A549 treated with AZD9567 at 1 μM for 4 hours (cell line): Measurements from ENCODE around the gene LKAAEAR1. TPM values are rescaled to one million over a fixed set of nuclear protein-coding genes. Genes with fewer than 3 reads are reported as not detected.

Source experiments
- total RNA-seq: library from RNA; stranded (reverse); fragments of 200-300 nt; extraction: Qiagen RNA extraction; gene quantifications from 5 replicates; pipeline ENCODE4 v1.2.3, GENCODE V29; 2022; ENCODE audit not compliant: insufficient read depth

Gene LKAAEAR1
- total RNA-seq = 0.71 to 3.2 TPM (median 1.6 TPM) in 5 replicates

GRCh38 chr20:64083804-64084684 is at the start of gene LKAAEAR1:
TSS of gene LKAAEAR1 (minus strand) at chr20:64084398. CDS start at chr20:64084219, 179 bp downstream.

DNA sequence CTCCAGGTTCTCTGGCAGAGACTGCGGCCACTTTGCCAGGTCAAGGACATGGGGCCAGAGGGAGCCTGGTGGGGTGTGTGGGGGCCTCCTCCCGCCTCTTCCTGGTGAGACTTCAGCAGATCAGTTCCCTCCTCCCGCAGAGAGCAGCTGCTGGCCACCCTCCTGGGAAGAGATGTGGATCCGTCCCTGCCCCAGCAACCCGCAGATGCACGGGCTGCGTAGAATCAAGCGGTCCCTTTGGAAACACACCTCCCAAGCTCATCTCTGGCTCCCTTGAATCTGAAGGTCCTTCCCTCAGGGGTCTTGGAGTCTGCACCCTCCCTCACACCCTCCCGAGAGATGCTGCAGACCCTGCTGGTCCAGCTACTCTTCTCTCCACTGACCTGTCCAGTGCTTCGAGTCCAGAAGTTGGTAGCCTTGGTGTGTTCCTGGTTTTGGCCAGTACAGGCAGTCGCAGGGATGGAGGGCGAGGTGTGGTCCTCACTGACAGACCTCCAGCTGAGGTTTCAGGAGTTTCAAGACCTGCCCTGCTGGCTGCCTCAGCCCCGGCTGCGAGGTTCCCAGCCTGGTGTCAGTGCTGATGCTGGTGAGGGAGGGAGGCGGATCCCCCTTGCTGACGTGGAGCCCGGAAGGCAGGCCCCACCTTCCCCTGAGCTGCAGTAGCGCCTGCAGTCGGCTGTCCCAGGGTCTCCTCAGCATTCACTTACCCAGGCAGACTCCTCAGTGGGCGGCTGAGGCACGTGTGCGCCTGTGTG is 23.0 kb upstream of the LKAAEAR1 start, which contains the start of gene NPBWR2:
TSS of gene NPBWR2 (minus strand) at position 585 of the 755 bp plus-strand sequence. CDS start 734 bp downstream, outside the sequence.

DNA sequence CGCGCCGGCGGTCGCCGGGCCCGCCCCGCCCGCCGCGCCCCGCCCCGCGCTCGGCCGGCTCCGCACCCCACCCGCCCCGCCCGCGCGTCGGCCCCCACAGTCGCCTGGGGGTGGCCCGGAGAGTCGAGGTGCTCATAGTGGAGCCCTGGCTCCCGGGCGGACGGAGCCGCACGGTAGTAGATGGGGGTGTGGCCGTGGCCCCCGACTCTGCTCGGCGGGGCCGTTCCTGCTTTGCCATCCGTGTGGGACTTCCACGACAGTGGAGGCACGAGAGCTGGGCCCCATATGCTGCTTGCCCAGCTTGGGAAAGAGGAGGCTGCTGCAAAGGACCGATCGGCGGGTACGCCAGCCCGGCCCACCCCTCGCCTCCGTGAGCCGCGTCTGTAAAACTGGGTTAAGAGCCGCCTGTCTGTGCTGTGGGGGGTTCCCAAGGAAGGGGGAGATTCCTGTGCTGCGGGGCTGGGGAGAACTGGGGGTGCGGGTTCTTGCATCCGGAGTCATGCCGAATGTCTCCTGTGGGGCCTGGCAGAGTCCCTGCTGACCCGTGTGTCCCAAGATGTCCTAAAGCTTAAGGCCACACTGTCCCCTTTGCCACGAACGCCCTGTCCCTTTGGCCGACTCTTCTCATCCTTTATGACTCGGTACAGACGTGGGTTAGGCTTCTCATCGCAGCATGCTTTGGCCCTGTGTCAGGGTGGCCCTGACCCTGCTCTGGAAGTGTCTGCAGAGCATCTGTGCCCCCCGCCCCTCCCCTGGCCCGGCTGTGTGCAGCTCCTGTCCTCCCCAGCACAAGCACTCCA is 4.0 kb downstream of the LKAAEAR1 start, which contains the start of gene OPRL1:
TSS of gene OPRL1 (plus strand) at position 70 of the 800 bp plus-strand sequence. CDS start 12,639 bp downstream, outside the sequence.

GRCh38 chr20:64079273-64080012 is 4.8 kb downstream of the LKAAEAR1 start, which contains the start of gene RGS19:
TSS of gene RGS19 (minus strand) at chr20:64079518. CDS start at chr20:64076886, 2,632 bp downstream.

DNA sequence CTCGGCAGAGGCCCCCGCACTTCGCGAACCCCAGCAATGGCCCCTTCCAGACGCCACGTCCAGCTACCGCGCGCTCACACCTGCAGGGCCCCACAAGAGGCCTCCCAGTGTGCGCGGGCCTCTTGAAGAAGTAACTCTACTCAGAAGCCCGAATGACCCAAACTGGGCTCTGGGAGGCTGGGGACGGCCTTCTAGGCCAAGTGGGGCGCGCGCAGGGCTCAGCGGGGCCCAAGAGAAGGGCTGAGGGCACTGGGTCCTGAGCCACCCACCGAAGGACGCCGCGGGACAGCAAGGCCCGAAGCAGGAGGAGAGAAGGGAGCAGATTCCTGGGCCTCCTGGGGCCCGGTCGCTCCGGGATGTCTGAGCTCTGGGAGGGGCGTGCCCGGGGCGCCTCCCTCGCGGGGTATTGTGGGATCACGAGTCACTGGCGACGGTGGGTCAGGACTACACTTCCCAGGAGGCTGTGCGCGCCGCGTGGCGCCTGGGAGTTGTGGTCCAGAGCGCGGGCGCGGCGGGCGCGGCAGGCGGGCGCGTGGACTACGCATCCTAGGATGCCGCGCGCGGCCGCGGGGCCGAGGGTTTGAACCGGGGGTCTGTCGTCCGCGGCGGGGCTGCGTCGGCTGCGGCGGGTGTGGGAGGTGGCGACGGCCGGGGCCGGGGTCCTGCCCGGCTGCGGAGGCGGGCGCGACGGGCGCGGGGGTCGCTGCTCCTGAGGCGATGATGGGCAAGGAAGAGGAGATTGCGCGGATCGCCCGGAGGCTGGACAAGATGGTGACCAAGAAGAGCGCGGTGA is 21.4 kb downstream of the LKAAEAR1 start, which contains the start of gene TCEA2:
TSS of gene TCEA2 (plus strand) at position 603 of the 793 bp plus-strand sequence. CDS start at position 718, 115 bp downstream.

DNA sequence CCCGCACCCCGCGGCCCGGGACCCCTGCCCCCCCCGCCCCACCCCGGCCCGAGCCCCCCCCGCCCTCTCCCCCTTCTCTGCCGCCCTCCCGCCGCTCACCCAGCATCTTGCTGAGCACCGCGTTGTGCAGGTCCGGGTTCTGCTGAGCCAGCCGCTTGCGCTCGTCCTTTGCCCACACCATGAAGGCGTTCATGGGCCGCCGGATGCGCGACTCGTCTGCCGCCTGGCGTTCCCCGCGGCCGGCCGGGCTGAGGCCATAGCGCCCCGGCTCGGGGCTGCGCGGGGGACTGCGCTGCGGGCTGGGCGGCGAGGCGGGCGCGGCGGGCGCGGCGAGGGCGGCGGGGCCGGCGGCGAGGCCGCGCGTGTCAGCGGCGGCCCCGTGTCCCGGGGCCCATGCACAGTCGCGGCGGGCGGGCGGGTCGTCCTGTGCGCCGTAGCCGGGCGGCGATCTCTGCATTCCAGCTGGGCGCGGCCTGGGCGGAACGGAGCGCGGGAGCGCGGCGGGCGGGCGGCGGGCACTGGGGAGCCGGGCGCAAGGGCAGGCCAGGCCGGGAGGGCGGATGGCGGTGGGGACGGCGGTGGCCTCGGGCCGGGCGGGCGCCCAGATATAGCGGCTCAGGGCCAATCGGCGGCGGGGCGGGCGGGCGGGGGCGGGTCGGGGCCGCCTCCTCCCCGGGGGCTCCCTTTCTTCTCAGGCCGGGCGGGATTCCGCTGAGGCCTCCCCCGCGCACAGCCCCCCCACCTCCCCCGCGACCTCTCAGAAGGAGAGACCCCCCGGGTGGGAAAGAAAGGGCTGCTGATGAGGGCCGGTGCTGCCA is 34.9 kb downstream of the LKAAEAR1 start, which contains the start of gene SOX18:
TSS of gene SOX18 (minus strand) at position 580 of the 818 bp plus-strand sequence. CDS start at position 457, 123 bp downstream.

DNA sequence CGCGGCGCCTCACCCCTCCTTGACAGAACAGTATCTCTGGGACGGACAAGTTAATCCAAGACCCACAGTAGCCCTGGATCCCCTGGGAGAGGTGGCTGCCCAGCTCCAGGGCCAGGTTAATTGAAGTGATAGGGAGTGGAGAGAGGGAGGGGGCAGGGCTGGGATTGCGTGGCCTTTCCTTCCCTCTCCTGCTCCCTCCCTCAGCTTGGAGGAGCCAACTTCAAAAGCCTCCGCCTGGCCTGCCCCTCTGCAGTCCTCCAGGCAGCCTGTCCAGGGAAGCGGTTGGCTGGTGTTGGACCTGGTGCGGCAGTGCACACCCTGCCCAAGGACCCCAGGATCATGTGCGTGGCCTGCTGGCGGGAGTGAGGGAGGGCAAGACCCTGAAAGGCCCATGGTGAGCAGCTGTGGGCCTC is 48.3 kb downstream of the LKAAEAR1 start, which contains the start of gene C20orf204:
TSS of gene C20orf204 (plus strand) at position 250 of the 413 bp plus-strand sequence. CDS start at position 392, 142 bp downstream.

Other genes with a start within 250 kb of the LKAAEAR1 start
- 0.07 TPM in 1 of 5 replicates, not detected in the others for gene ABHD16B, start 222.9 kb downstream of the LKAAEAR1 start, total RNA-seq
- gene TPD52L2, start 219.1 kb downstream of the LKAAEAR1 start, total RNA-seq = 133 to 157 TPM (median 139 TPM) in 5 replicates
- gene DNAJC5, start 189.3 kb downstream of the LKAAEAR1 start, total RNA-seq = 29.7 to 33.2 TPM (median 30.4 TPM) in 5 replicates
- gene UCKL1, start 128.0 kb downstream of the LKAAEAR1 start, total RNA-seq = 19.1 to 39.7 TPM (median 35.5 TPM) in 5 replicates
- 8.7 to 13.9 TPM (median 12.9 TPM) in 5 replicates for gene ZNF512B, start 114.5 kb downstream of the LKAAEAR1 start, total RNA-seq
- 0.03 TPM in 1 of 5 replicates, not detected in the others for gene SAMD10, start 104.8 kb downstream of the LKAAEAR1 start, total RNA-seq
- 54.2 to 57.0 TPM (median 55.7 TPM) in 5 replicates for gene PRPF6, start 103.3 kb downstream of the LKAAEAR1 start, total RNA-seq
- gene C20orf204, start 48.2 kb downstream of the LKAAEAR1 start, total RNA-seq = 0.32 to 0.64 TPM (median 0.42 TPM) in 4 of 5 replicates, not detected in the other
- 1.6 to 2.8 TPM (median 2.2 TPM) in 4 of 5 replicates, not detected in the other for gene SOX18, start 34.8 kb downstream of the LKAAEAR1 start, total RNA-seq
- gene TCEA2, start 21.2 kb downstream of the LKAAEAR1 start, total RNA-seq = 26.8 to 47.9 TPM (median 45.2 TPM) in 5 replicates
- 27.5 to 33.6 TPM (median 33.2 TPM) in 5 replicates for gene RGS19, start 4.9 kb downstream of the LKAAEAR1 start, total RNA-seq
- 0.61 to 1.1 TPM (median 0.94 TPM) in 5 replicates for gene OPRL1, start 4.3 kb downstream of the LKAAEAR1 start, total RNA-seq
- gene NPBWR2, start 23.2 kb upstream of the LKAAEAR1 start, total RNA-seq = not detected in 5 replicates
- 0.08 to 0.54 TPM (median 0.20 TPM) in 4 of 5 replicates, not detected in the other for gene MYT1, start 80.1 kb upstream of the LKAAEAR1 start, total RNA-seq
- gene PCMTD2, start 171.3 kb upstream of the LKAAEAR1 start, total RNA-seq = 8.8 to 13.0 TPM (median 11.7 TPM) in 5 replicates